Activated T-cell treated with anti-CD3 and anti-CD28 coated beads for 24 hours (primary cell): ENCODE data around the gene PRKCSH.
"Not testable (repeated sequence)": the region's sequence is repeated elsewhere in the genome, so short reads cannot be mapped to it uniquely, and the experiment has no call there.

Source experiments
- DNase-seq: peaks from one replicate; pipeline ENCODE4 v3.0.0-alpha.2; 2020; ENCODE audit warnings: low read depth

PRKCSH gene

GRCh38 chr19:11450570-11451326 lies 15.3 kb downstream of the PRKCSH start:
- no peak for DNase-seq

GRCh38 chr19:11451327-11451870 lies 16.0 kb downstream of the PRKCSH start:
- DNase-seq = no peak

GRCh38 chr19:11451871-11452619 lies 16.6 kb downstream of the PRKCSH start:
- no peak for DNase-seq

- DNase-seq = no peak
Observed at GRCh38 chr19:11452620-11453310, 17.3 kb downstream of the PRKCSH start.

GRCh38 chr19:11453468-11454341 lies 18.3 kb downstream of the PRKCSH start:
- no peak for DNase-seq

- DNase-seq = not testable (repeated sequence)
Observed at GRCh38 chr19:11455233-11455554, 19.8 kb downstream of the PRKCSH start.

GRCh38 chr19:11456659-11457058 lies 21.2 kb downstream of the PRKCSH start:
- no peak for DNase-seq

- DNase-seq = no peak
Observed at GRCh38 chr19:11457115-11457514, 21.7 kb downstream of the PRKCSH start.

- no peak for DNase-seq
Observed at GRCh38 chr19:11457831-11458230, 22.4 kb downstream of the PRKCSH start.

- DNase-seq = no peak
Observed at GRCh38 chr19:11458236-11458900, 22.9 kb downstream of the PRKCSH start.

- not testable (repeated sequence) for DNase-seq
Observed at GRCh38 chr19:11458912-11459311, 23.5 kb downstream of the PRKCSH start.

- DNase-seq = no peak
Observed at GRCh38 chr19:11460207-11460606, 24.8 kb downstream of the PRKCSH start.

GRCh38 chr19:11461453-11461852 lies 26.0 kb downstream of the PRKCSH start:
- DNase-seq = no peak

GRCh38 chr19:11463391-11463790 lies 28.0 kb downstream of the PRKCSH start:
- DNase-seq = no peak

GRCh38 chr19:11464333-11465265 lies 29.2 kb downstream of the PRKCSH start:
- DNase-seq = no peak

- no peak for DNase-seq
Observed at GRCh38 chr19:11465600-11465999, 30.2 kb downstream of the PRKCSH start.

GRCh38 chr19:11468266-11468845 lies 32.9 kb downstream of the PRKCSH start:
- not testable (repeated sequence) for DNase-seq

- no peak for DNase-seq
Observed at GRCh38 chr19:11473725-11474124, 38.3 kb downstream of the PRKCSH start.

GRCh38 chr19:11475343-11475742 lies 39.9 kb downstream of the PRKCSH start:
- not testable (repeated sequence) for DNase-seq

GRCh38 chr19:11475861-11476260 lies 40.4 kb downstream of the PRKCSH start:
- DNase-seq = no peak
